M059J (cell line): ENCODE measurements around the gene FKBP4. TPM values are rescaled to one million over a fixed set of nuclear protein-coding genes. Genes with fewer than 3 reads are reported as not detected.

Experiments used
- DNase-seq: peaks from one replicate; pipeline ENCODE4 v3.0.0-alpha.2; 2012; ENCODE audit warnings: low read depth
- total RNA-seq: library from RNA; depleted of rRNA; stranded (reverse); fragments of >200 nt; shearing (Covaris generic); gene quantifications from 2 replicates; pipeline ENCODE4 v1.2.3, GENCODE V29; 2014; rRNA removed

The FKBP4 gene
- total RNA-seq, 1 experiment from 2014 or later: 43.0 TPM

GRCh38 chr12:2853626-2854025, 58.9 kb downstream of the FKBP4 start:
- peak; percentile 48 for DNase-seq

Other genes starting within 250 kb of the FKBP4 start
- 9.1 and 13.8 TPM in 2 replicates for gene ITFG2, start 17.7 kb downstream of the FKBP4 start, total RNA-seq
- not detected in 2 replicates for gene NRIP2, start 40.1 kb downstream of the FKBP4 start, total RNA-seq
- not detected in 2 replicates for gene TEX52, start 62.1 kb downstream of the FKBP4 start, total RNA-seq
- 45.5 and 67.5 TPM in 2 replicates for gene FOXM1, start 82.2 kb downstream of the FKBP4 start, total RNA-seq
- 68.6 and 69.4 TPM in 2 replicates for gene RHNO1, start 82.3 kb downstream of the FKBP4 start, total RNA-seq
- gene TULP3, start 95.9 kb downstream of the FKBP4 start, total RNA-seq: 33.5 and 37.8 TPM in 2 replicates
- gene TEAD4, start 164.4 kb downstream of the FKBP4 start, total RNA-seq: 12.3 and 16.5 TPM in 2 replicates